ENCODE results near the gene RIN2. TPM values are rescaled to one million over a fixed set of nuclear protein-coding genes. Genes with fewer than 3 reads are reported as not detected.

Gene RIN2, protein sequence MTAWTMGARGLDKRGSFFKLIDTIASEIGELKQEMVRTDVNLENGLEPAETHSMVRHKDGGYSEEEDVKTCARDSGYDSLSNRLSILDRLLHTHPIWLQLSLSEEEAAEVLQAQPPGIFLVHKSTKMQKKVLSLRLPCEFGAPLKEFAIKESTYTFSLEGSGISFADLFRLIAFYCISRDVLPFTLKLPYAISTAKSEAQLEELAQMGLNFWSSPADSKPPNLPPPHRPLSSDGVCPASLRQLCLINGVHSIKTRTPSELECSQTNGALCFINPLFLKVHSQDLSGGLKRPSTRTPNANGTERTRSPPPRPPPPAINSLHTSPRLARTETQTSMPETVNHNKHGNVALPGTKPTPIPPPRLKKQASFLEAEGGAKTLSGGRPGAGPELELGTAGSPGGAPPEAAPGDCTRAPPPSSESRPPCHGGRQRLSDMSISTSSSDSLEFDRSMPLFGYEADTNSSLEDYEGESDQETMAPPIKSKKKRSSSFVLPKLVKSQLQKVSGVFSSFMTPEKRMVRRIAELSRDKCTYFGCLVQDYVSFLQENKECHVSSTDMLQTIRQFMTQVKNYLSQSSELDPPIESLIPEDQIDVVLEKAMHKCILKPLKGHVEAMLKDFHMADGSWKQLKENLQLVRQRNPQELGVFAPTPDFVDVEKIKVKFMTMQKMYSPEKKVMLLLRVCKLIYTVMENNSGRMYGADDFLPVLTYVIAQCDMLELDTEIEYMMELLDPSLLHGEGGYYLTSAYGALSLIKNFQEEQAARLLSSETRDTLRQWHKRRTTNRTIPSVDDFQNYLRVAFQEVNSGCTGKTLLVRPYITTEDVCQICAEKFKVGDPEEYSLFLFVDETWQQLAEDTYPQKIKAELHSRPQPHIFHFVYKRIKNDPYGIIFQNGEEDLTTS
- polyA plus RNA-seq (ENCODE audit: low read depth in 6 of 6): not detected

- ATAC-seq (ENCODE audit: low read depth in 2 of 2) (peak; percentile 57 to 68), DNase-seq (peak; percentile 12)
- peaks cover 42 to 67% (median 59%) of the 10 kb centered on the region in 3 donors for H3K27me3 Mint-ChIP-seq
- no peaks in the 10 kb centered on the region for H3K9me3 Mint-ChIP-seq
- peak within 1 kb of the TSS; percentile 83 to 92 (median 88) for H3K4me3 Mint-ChIP-seq
- peaks cover 6 to 18% (median 14%) of the 10 kb centered on the region in 3 donors for H3K4me1 Mint-ChIP-seq
- H3K36me3 Mint-ChIP-seq: peaks cover 0 to 10% of the 10 kb centered on the region in 2 donors
- H3K27ac Mint-ChIP-seq: peak within 1 kb of the TSS in 2 of 6 donors; percentile 71 to 75
Observed at GRCh38 chr20:19758133-19758500, at the start of gene RIN2. Gene RIN2, plus strand, starts transcription at chr20:19758258. Its CDS starts 131,344 bp downstream, at chr20:19889602.

DNA sequence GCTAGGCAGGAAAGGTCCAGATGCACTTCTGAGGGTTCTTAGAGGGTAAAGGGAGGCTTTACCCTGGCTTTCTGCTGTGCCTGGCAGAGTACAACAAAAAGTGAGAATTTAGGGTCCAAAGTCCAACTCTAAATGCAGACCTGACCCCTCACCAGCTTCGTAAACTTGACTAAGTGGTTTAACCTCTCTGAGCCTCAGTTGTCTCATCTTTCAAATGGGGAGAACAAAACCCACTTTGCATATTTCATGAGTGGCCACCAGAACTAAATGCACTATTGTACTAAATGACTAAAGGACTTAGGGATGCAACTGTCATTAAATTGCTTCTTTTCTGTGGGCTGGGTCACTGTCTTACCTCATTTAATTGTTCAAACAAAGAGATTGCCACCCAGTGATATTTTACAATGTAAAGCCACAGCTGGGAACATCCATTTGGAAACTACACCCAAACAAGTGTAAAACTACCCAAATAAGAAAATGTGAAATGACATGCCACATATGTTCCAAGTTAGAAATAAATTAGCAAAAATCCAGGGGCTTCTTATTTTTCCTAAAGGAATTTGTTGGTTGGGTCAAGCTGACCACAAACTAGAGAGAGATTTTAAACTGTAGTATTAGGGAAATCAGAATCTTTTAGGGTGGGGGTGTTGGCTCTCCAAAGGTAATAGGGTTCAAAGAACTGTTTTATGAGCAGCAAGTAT, 48.3 kb upstream of the RIN2 start:
- DNase-seq (no peak), ATAC-seq (ENCODE audit: low read depth in 2 of 2) (no peak)
- H3K4me3 Mint-ChIP-seq: no peak overlapping the region
- peaks cover 1 to 8% (median 7%) of the 10 kb centered on the region in 3 donors for H3K4me1 Mint-ChIP-seq
- H3K27ac Mint-ChIP-seq: peak overlapping the region in 1 of 6 donors; percentile 40
- H3K27me3 Mint-ChIP-seq: peaks cover 0 to 2% (median 0%) of the 10 kb centered on the region in 3 donors
- H3K36me3 Mint-ChIP-seq: peaks cover 0 to 2% of the 10 kb centered on the region in 2 donors
- H3K9me3 Mint-ChIP-seq: peaks cover 0 to under 1% (median 0%) of the 10 kb centered on the region in 7 donors

DNA sequence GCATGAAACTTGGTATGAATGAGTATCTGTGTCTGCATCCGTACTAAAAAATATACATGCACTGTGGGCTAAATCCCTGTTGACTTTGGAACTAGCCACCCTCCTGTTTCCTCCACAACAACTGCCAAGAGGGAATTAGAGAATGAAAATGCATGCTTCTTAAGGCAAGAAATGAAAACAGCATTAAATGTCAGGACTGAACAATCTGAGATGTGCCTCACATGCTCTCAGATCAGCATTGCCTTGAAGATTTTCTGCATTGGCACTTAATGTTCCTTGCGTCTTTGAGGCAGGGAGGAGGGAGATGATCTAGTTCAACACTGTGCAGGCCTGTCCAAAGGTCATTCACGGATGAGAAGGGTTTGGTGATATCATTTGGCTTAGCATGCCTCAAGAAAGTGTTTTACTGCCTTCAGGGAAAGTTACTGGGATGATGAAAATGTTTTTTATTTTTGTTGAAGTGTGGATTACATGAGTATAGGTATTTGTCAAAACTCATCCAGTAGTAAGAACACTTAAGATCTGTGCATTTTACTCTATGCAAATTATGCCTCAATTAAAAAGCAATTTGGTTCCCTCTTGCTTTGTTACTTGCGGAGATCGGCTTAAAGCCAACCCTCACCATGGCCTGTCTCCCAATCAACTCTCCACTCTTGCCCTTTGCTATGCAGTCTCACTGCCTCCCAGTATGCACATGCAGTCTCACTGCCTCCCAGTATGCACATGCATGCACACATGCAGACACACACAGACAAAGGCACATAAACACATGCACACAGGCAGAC, 47.5 kb upstream of the RIN2 start:
- DNase-seq (no peak), ATAC-seq (ENCODE audit: low read depth in 2 of 2) (no peak)
- peaks cover 0 to 5% (median 0%) of the 10 kb centered on the region in 3 donors for H3K27me3 Mint-ChIP-seq
- peaks cover 0 to 8% (median 7%) of the 10 kb centered on the region in 3 donors for H3K4me1 Mint-ChIP-seq
- peaks cover 0 to 8% of the 10 kb centered on the region in 2 donors for H3K36me3 Mint-ChIP-seq
- H3K27ac Mint-ChIP-seq: no peak overlapping the region
- H3K4me3 Mint-ChIP-seq: no peak overlapping the region
- H3K9me3 Mint-ChIP-seq: peaks cover 0 to 4% (median under 1%) of the 10 kb centered on the region in 7 donors

DNA sequence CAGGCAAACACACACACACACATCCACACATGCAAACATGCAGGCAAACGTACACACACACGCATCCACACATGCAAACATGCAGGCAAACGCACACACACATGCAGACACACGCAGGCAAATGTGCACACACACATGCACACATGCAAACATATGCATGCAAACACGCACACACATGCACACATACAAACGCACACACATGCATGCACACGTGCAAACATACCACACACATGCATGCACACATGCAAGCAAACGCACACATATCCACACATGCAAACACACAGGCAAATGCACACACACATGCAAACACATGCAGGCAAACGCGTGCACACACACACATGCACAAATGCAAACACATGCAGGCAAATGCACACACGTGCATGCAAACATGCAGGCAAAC, 46.9 kb upstream of the RIN2 start:
- H3K27me3 Mint-ChIP-seq: peaks cover 0 to 5% (median 0%) of the 10 kb centered on the region in 3 donors
- H3K27ac Mint-ChIP-seq: no peak overlapping the region

GRCh38 chr20:19712721-19713260, 45.3 kb upstream of the RIN2 start:
- no peak for DNase-seq
- Mint-ChIP-seq H3K4me3 (no peak overlapping the region), H3K27me3 (peaks cover 0 to 5% (median under 1%) of the 10 kb centered on the region in 3 donors), H3K9me3 (peaks cover 0 to 25% (median 22%) of the 10 kb centered on the region in 7 donors), H3K36me3 (peaks cover 0 to 19% of the 10 kb centered on the region in 2 donors), H3K27ac (no peak overlapping the region), H3K4me1 (peaks cover 0 to 8% (median 7%) of the 10 kb centered on the region in 3 donors)
- ATAC-seq (ENCODE audit: low read depth in 2 of 2): no peak

More for the DNA sequence above, 46.9 kb upstream of the RIN2 start:
- DNase-seq: no peak
- peaks cover 0 to 8% (median 6%) of the 10 kb centered on the region in 7 donors for H3K9me3 Mint-ChIP-seq
- H3K4me1 Mint-ChIP-seq: peaks cover 0 to 8% (median 7%) of the 10 kb centered on the region in 3 donors
- H3K36me3 Mint-ChIP-seq: peaks cover 0 to 13% of the 10 kb centered on the region in 2 donors
- no peak overlapping the region for H3K4me3 Mint-ChIP-seq
- no peak for ATAC-seq (ENCODE audit: low read depth in 2 of 2)

DNA sequence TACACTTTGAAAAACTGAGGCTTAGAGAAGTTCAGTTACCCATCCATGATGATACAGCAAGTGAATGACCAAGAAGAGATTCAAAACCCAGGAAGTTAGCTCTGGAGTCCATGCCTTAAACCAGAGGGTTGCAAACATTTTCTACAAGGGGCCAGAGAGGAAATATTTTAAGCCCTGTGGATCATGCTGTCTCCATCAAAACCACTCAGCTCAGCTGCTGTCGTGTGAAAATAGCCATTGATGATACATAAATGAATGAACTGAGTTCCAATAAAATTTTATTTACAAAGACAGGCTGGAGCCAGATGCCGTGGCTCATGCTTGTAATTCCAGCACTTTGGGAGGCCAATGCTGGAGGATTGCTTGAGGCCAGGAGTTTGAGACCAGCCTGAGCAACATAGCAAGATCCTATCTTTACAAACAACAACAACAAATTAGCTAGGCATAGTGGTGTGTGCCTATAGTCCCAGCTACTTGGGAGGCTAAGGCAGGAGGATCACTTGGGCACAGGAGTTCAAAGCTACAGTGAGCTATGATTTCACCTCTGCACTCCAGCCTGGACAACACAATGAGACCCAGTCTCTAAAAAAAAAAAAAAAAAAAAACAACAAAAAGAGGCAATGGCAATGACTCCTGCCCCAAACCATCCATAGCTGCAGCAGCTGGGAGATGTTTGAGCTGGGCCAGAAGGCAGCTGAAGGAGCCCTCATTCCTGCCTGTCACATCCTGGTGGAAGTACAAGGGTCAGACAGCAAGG, 44.1 kb upstream of the RIN2 start:
- Mint-ChIP-seq H3K27ac (peak overlapping the region in 1 of 6 donors; percentile 59), H3K9me3 (peaks cover 2 to 28% (median 22%) of the 10 kb centered on the region in 7 donors), H3K36me3 (peaks cover 0 to 27% of the 10 kb centered on the region in 2 donors), H3K27me3 (peaks cover 0 to 13% (median 12%) of the 10 kb centered on the region in 3 donors), H3K4me3 (no peak overlapping the region), H3K4me1 (peaks cover 0 to 6% (median 2%) of the 10 kb centered on the region in 3 donors)
- ATAC-seq (ENCODE audit: low read depth in 2 of 2) (no peak), DNase-seq (no peak)

DNA sequence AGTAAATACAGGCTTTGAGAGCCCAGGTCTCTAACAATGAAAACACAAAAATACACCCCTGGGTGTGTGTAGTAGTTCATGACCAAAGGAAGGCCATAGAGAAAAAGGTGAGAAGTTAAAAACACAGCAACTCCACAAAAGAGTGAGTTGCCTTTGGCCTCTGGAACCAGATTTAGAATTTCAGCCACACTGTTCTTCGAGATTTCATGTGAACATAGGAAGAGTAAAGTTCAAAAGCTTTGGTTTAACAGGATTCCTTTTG, 43.5 kb upstream of the RIN2 start:
- no peak overlapping the region for H3K27ac Mint-ChIP-seq
- peaks cover 0 to 6% (median 0%) of the 10 kb centered on the region in 3 donors for H3K4me1 Mint-ChIP-seq
- peaks cover 0 to 18% (median 17%) of the 10 kb centered on the region in 3 donors for H3K27me3 Mint-ChIP-seq
- peaks cover 2 to 28% (median 22%) of the 10 kb centered on the region in 7 donors for H3K9me3 Mint-ChIP-seq
- DNase-seq (no peak), ATAC-seq (ENCODE audit: low read depth in 2 of 2) (no peak)
- peaks cover 0 to 29% of the 10 kb centered on the region in 2 donors for H3K36me3 Mint-ChIP-seq
- H3K4me3 Mint-ChIP-seq: no peak overlapping the region

- Mint-ChIP-seq H3K9me3 (peaks cover 2 to 28% (median 22%) of the 10 kb centered on the region in 7 donors), H3K27ac (no peak overlapping the region), H3K36me3 (peaks cover 0 to 29% of the 10 kb centered on the region in 2 donors), H3K27me3 (peaks cover 0 to 28% (median 20%) of the 10 kb centered on the region in 3 donors), H3K4me1 (peaks cover 0 to 6% (median 0%) of the 10 kb centered on the region in 3 donors), H3K4me3 (no peak overlapping the region)
- ATAC-seq (ENCODE audit: low read depth in 2 of 2) (no peak), DNase-seq (no peak)
Observed at GRCh38 chr20:19715986-19716385, 42.1 kb upstream of the RIN2 start.

DNA sequence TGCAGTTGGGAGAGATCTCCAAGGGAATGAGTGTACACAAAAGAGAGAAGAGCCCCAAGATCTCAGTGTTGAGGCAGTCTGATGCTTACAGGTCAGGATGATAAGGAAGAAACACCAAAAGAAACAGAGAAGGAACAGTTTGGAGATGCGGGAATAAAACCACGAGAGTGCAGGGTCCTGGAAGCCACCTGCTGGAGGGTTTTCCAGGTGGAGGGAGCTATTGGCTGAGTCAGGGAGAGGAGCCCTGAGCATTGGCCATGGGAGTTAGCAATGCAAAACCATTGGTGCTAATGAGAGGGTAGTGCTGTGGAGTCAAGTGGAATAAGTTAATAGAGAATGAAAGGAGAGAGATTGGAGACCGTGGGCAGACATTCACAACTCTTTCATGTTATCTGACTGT, 39.2 kb upstream of the RIN2 start:
- no peak for ATAC-seq (ENCODE audit: low read depth in 2 of 2)

GRCh38 chr20:19720991-19721390, 37.1 kb upstream of the RIN2 start:
- ATAC-seq (ENCODE audit: low read depth in 2 of 2): no peak
- DNase-seq: no peak
- H3K27me3 Mint-ChIP-seq: peaks cover 0 to 28% (median 17%) of the 10 kb centered on the region in 3 donors
- no peak overlapping the region for H3K4me3 Mint-ChIP-seq
- H3K36me3 Mint-ChIP-seq: peaks cover 0 to 17% of the 10 kb centered on the region in 2 donors
- H3K27ac Mint-ChIP-seq: peak overlapping the region in 2 of 6 donors; percentile 19 to 50
- H3K9me3 Mint-ChIP-seq: peaks cover 2 to 21% (median 17%) of the 10 kb centered on the region in 7 donors
- H3K4me1 Mint-ChIP-seq: peaks cover 2 to 3% (median 2%) of the 10 kb centered on the region in 3 donors

More for the DNA sequence above, 39.2 kb upstream of the RIN2 start:
- peaks cover 2 to 28% (median 22%) of the 10 kb centered on the region in 7 donors for H3K9me3 Mint-ChIP-seq
- peak overlapping the region in 1 of 6 donors; percentile 8 for H3K27ac Mint-ChIP-seq
- peaks cover 0 to 28% (median 22%) of the 10 kb centered on the region in 3 donors for H3K27me3 Mint-ChIP-seq
- no peak for DNase-seq
- H3K36me3 Mint-ChIP-seq: peaks cover 0 to 29% of the 10 kb centered on the region in 2 donors
- H3K4me1 Mint-ChIP-seq: peaks cover 0 to 3% (median 0%) of the 10 kb centered on the region in 3 donors
- H3K4me3 Mint-ChIP-seq: no peak overlapping the region

- Mint-ChIP-seq H3K4me1 (peaks cover 15 to 23% (median 22%) of the 10 kb centered on the region in 3 donors), H3K4me3 (no peak overlapping the region), H3K9me3 (peaks cover 0 to 5% (median under 1%) of the 10 kb centered on the region in 7 donors), H3K36me3 (peaks cover 0 to 9% of the 10 kb centered on the region in 2 donors), H3K27ac (peak overlapping the region in 1 of 6 donors; percentile 55), H3K27me3 (peaks cover 0 to 25% (median 17%) of the 10 kb centered on the region in 3 donors)
- DNase-seq (no peak), ATAC-seq (ENCODE audit: low read depth in 2 of 2) (no peak)
Observed at GRCh38 chr20:19723051-19723450, 35.0 kb upstream of the RIN2 start.

All from naive B cell (primary cell).